Activated CD4-positive, alpha-beta T cell treated with anti-CD3 and anti-CD28 coated beads, Interleukin-2, amount 50 U/mL, for 4 hours (primary cell): ENCODE results near the gene AWAT2.

Source experiments
- DNase-seq, 2 experiments: peaks; one replicate each; pipeline ENCODE4 v3.0.0-alpha.2; 2020

The AWAT2 gene

GRCh38 chrX:69995362-69996112 lies 54.2 kb downstream of the AWAT2 start:
- no peak for DNase-seq

GRCh38 chrX:69993494-69993893 lies 56.2 kb downstream of the AWAT2 start:
- no peak for DNase-seq

GRCh38 chrX:69991685-69992084 lies 58.1 kb downstream of the AWAT2 start:
- no peak for DNase-seq
